ENCODE measurements around the gene BTBD7. TPM values are rescaled to one million over a fixed set of nuclear protein-coding genes. Genes with fewer than 3 reads are reported as not detected.
A peak's percentile ranks its signal among the peaks of the same experiment; 100 is the strongest.
"Not testable (repeated sequence)": the region's sequence is repeated elsewhere in the genome, so short reads cannot be mapped to it uniquely, and the experiment has no call there.

BTBD7 gene
- total and polyA plus RNA-seq, 2 experiments from 2014 or later, result 24.4 to 32.8 TPM

GRCh38 chr14:93368996-93369712, 36.3 kb upstream of the BTBD7 start:
- H3F3A ChIP-seq (replicated peaks; ENCODE audit: low read depth), result no peaks in the 10 kb centered on the region
- Mint-ChIP-seq H3K27me3 (ENCODE audit: insufficient read depth, low read depth, poor library complexity) (no peaks in the 10 kb centered on the region), H3K4me3 (no peak overlapping the region), H3K27ac (no peak overlapping the region), H3K9me3 (peaks cover 3% of the 10 kb centered on the region; the same call in 1 of the 3 replicates), H3K4me1 (no peaks in the 10 kb centered on the region), H3K36me3 (ENCODE audit: low read depth) (no peaks in the 10 kb centered on the region)
- no peaks in the 10 kb centered on the region for H3K9me2 ChIP-seq (ENCODE audit: insufficient read depth)
- H3K79me2 ChIP-seq (replicated peaks; ENCODE audit: insufficient read depth), result no peaks in the 10 kb centered on the region
- no peaks in the 10 kb centered on the region for H3K27me3 ChIP-seq (ENCODE audit: insufficient read depth)
- ATAC-seq (no peak), DNase-seq (ENCODE audit: low spot score) (no peak)
- no peaks in the 10 kb centered on the region for H3K36me3 ChIP-seq (ENCODE audit: insufficient read depth)
- no peaks in the 10 kb centered on the region for H3K4me1 ChIP-seq (ENCODE audit: insufficient read depth)
- H2AFZ ChIP-seq, result peak overlapping the region; percentile 76; the same call in 1 of the 2 replicates
- H3K4me2 ChIP-seq, result no peak overlapping the region
- TF ChIP-seq CTCF (conservative IDR thresholded peaks at IDR 0.05; ENCODE audit: low read depth in 2 of 2), result no peak
- no peak for TF ChIP-seq STAT1 (IDR thresholded peaks at IDR 0.05; ENCODE audit: unreplicated experiment)
- TF ChIP-seq REST (IDR thresholded peaks at IDR 0.05; ENCODE audit: unreplicated experiment), result no peak
- TF ChIP-seq ZNF114 (CRISPR knock-in tag; IDR thresholded peaks at IDR 0.05), result no peak
- no peaks in the 10 kb centered on the region for H4K20me1 ChIP-seq (replicated peaks; ENCODE audit: insufficient read depth)
- H3K27ac ChIP-seq (ENCODE audit: low read depth), result no peak overlapping the region
- no peak overlapping the region for H3K4me3 ChIP-seq

DNA sequence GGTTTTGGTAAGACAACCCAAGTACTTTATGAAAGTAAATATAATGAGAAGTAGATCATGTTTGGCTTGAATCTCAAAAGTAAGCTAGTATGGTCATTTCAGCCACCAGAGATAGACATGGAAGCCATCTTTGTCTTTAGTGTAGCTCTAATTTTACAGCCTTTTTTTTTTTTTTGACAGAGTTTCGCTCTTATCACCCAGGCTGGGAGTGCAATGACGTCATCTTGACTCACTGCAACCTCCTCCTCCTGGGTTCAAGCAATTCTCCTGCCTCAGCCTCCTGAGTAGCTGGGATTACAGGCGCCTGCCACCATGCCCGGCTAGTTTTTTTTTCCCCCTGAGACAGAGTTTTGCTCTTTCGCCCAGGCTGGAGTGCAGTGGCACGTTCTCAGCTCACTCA, 22.0 kb upstream of the BTBD7 start:
- not testable (repeated sequence) for H3K4me2 ChIP-seq; DNase-seq (ENCODE audit: low spot score); ATAC-seq; H3K36me3 ChIP-seq (ENCODE audit: insufficient read depth); H3K9me2 ChIP-seq (ENCODE audit: insufficient read depth); H3K27me3 Mint-ChIP-seq (ENCODE audit: insufficient read depth, low read depth, poor library complexity); H3K4me3 ChIP-seq; H3K27me3 ChIP-seq (ENCODE audit: insufficient read depth); H3K79me2 ChIP-seq (replicated peaks; ENCODE audit: insufficient read depth); H3K4me1 Mint-ChIP-seq; H3K27ac Mint-ChIP-seq; H3K27ac ChIP-seq (ENCODE audit: low read depth); H4K20me1 ChIP-seq (replicated peaks; ENCODE audit: insufficient read depth); H3K4me1 ChIP-seq (ENCODE audit: insufficient read depth); H2AFZ ChIP-seq; H3K4me3 Mint-ChIP-seq; H3F3A ChIP-seq (replicated peaks; ENCODE audit: low read depth); H3K36me3 Mint-ChIP-seq (ENCODE audit: low read depth)
- peaks cover 19% of the 10 kb centered on the region; the same call in 2 of the 3 replicates for H3K9me3 Mint-ChIP-seq

Measured in GM23338 (cell line).